EL (cell line): ENCODE results near the gene EP400.
A peak's percentile ranks its signal among the peaks of the same experiment; 100 is the strongest.
"Not testable (repeated sequence)": the region's sequence is repeated elsewhere in the genome, so short reads cannot be mapped to it uniquely, and the experiment has no call there.

Experiments used
- DNase-seq: peaks from one replicate; pipeline ENCODE4 v3.0.0-alpha.2; 2016

Gene EP400

DNA sequence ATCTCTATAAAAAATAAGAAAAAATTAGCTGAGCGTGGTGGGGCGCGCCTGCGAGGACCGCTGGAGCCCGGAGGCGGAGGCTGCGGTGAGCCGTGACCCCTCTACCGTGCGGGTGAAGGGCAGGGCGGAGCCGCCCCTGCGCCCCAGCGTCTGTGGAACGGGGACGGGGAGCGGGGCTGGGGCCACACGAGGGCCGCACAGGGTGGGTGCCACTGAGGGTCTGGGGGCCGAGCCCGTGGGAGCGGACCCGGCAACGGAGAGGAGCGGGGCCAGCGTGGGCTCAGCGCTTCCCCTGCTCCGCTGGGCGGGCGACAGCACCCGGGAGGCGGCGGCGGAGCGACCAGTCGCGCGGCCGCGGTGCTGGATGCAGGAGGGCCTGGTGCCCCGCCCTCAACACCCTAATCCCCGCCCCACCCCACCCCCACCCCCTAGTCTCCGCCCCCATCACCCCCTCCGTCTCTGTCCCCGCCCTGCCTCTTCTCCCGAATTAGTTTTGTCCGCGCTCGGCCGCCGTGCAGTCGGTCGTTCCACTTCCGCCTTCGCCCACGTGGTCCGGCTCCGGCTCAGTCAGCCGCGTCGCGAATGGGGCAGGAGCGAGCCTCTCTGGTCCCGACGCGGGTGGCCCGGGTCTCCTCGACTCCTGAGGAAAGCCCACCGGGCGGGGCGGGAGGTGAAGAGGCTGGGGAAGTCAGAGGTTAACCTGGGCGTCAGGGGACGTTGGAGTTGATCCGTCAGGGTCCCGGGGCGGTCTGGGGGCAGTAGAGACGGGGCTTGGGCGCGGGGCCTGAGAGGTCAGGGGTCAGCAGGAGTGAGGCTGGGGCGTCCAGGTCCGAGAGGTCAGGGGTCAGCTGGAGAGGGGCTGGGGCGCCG is 20.8 kb upstream of the EP400 start, which contains the start of gene PUS1:
Gene PUS1 (plus strand): TSS at position 566 of the 870 bp plus-strand sequence. CDS start 447 bp downstream, outside the sequence.
- peak; percentile 95 for DNase-seq

DNA sequence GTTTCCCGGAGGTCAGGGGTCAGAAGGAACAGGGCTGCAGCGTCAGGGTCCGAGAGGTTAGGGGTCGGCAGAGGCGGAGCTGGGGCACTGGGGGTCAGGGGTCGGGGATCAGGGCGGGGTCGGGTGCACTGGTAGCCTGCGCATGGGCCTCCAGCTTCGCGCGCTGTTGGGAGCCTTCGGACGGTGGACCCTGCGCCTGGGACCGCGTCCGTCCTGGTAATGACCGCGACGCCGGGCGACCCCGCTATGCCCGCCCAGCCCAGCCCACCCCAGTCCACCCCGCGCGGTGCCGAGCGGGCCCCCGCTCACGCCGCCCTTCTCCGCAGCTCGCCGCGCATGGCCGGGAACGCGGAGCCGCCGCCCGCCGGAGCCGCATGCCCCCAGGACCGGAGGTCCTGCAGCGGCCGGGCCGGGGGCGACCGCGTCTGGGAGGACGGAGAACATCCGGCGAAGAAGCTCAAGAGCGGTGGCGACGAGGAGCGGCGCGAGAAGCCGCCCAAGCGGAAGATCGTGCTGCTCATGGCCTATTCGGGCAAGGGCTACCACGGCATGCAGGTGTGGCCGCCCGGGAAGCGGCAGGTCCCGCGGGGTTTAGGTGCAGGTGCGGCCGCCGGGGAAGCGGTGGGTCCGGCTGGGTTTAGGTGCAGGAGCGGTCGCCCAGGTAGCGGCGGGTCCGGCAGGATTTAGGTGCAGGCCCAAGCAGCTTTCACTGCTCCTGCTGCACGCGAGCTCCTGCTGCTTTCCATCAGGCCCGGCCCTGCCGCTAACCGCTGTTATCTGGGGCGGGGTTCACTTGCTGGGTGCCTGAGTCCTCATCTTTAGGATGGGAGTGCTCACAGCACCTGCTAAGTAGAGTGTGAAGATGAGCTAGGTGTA is 19.9 kb upstream of the EP400 start:
- peak; percentile 33 for DNase-seq

DNA sequence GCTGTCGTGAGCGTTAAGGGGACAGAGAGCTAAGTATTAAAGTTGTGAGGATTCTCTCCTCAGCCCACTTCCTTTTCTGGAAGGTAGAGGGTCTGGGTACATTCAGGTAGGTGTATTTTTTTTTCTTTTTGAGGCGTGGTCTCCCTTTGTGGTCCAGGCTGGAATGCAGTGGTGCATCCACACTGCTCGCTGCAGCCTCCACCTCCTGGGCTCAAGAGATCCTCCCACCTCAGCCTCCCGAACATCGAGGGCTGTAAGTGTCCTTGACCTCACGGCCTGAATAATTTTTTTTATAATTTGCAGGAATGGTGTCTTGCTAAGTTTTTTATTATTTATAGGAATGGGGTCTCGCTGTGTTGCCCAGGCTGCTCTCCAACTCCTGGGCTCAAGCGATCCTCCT is 19.2 kb upstream of the EP400 start:
- no peak for DNase-seq

- DNase-seq: no peak
These were observed 16.4 kb upstream of the EP400 start for GRCh38 chr12:131933387-131933786.

GRCh38 chr12:131934535-131934934 is 15.2 kb upstream of the EP400 start:
- no peak for DNase-seq

GRCh38 chr12:131938082-131938481 is 11.7 kb upstream of the EP400 start:
- DNase-seq: no peak

DNA sequence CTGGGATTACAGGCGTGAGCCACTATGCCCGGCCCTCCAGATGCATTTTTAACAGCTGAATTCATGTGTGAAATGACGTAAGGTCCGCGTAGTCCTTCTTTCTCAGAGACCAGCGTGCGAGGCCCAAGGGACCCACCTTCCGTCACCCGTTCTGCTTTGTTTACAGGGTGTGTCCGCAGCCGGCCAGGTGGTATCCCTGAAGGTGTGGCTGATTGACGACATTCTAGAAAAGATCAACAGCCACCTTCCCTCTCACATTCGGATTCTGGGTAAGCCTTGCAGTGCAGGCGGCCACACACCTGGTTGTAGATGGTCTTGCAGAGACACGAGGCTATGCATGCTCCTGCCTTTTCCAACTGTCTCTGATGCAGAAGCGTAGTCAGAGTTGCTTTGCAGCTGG is 10.7 kb upstream of the EP400 start:
- no peak for DNase-seq

GRCh38 chr12:131940141-131940547 is 9.6 kb upstream of the EP400 start:
- DNase-seq: no peak

- DNase-seq: no peak
These were observed 8.4 kb upstream of the EP400 start for GRCh38 chr12:131941116-131941986.

- DNase-seq: no peak
These were observed 7.8 kb upstream of the EP400 start for GRCh38 chr12:131941987-131942341.

- DNase-seq: no peak
These were observed 7.1 kb upstream of the EP400 start for GRCh38 chr12:131942671-131943070.

DNA sequence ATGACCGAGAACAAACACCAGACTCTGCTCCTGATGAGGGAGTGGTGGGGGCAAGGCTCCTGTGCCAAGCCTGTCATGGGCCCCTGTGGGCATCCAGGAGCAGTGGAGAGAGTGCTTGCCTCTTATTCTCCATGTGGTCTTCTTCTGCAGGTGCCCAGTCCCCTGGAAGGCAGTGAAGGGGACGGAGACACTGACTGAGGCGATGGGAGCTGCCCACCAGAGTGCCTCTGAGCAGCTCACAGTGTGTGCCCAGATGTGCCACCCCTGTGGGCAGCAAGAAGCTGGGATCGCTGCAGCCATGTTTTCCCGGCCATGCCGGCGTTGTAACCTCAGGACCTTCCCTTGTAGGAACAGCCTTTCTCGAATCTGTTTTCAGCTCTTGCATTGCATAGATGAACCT is 6.4 kb upstream of the EP400 start:
- DNase-seq: no peak

- no peak for DNase-seq
These were observed 5.9 kb upstream of the EP400 start for GRCh38 chr12:131943876-131944275.

- no peak for DNase-seq
These were observed 5.0 kb upstream of the EP400 start for GRCh38 chr12:131944601-131945251.

- no peak for DNase-seq
These were observed 3.0 kb upstream of the EP400 start for GRCh38 chr12:131946757-131947156.

- no peak for DNase-seq
These were observed 2.2 kb upstream of the EP400 start for GRCh38 chr12:131947482-131948027.

DNA sequence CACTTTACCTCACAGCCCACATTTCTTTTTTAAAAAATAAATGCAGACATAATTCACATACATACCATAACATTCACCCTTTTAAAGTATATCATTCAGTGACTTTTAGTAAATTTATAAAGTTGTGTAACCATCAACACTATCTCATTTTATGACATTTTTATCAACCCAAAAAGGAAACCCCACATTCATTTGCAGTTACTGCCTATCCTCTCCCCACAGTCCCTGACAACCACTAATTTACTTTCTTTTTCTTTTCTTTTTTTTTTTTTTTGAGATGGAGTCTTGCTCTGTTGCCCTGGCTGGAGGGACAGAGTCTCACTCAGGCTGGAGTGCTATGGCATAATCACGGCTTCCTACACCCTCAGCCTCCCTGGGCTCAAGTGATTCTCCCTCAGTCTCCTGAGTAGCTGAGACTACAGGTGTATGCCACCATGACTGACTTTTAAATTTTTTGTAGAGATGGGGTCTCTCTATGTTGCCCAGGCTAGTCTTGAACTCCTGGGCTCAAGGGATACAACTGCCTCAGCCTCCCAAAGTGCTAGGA is 1.5 kb upstream of the EP400 start:
- DNase-seq: no peak

DNA sequence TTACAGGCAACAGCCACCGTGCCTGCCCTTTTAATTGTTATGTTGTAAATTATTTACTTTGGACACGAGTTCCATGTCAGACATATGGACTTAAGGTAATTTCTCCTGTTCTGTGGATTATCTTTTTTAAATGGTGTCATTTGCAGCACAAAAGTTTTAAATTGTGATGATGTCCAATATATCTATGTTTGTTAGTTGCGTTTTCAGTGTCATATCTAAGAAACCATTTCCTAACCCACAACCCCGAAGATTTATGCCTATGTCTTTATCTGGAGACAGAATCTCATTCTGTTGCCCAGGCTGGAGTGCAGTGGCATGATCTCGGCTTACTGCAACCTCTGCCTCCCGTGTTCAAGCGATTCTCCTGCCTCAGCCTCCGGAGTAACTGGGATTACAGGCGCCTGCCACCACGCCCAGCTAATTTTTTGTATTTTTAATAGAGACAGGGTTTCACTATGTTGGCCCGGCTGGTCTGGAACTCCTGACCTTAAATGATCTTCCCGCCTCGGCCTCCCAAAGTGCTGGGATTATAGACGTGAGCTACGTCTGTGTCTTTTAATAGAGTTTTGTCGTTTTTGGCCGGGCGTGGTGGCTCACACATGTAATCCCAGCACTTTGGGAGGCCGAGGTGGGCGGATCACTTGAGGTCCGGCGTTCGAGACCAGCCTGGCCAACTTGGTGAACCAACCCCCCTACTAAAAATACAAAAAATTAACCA is 870 bp upstream of the EP400 start:
- DNase-seq: not testable (repeated sequence)

GRCh38 chr12:131950182-131950913 is 606 bp downstream of the EP400 start:
- peak; percentile 28 for DNase-seq

GRCh38 chr12:131953810-131954209 is 4.1 kb downstream of the EP400 start:
- DNase-seq: not testable (repeated sequence)
